Measurements from ENCODE around the gene MRPL4. TPM values are rescaled to one million over a fixed set of nuclear protein-coding genes. Genes with fewer than 3 reads are reported as not detected.

MRPL4 gene
- total and polyA plus RNA-seq, 7 donors = 54.9 to 191 (median 78.1) TPM

DNA sequence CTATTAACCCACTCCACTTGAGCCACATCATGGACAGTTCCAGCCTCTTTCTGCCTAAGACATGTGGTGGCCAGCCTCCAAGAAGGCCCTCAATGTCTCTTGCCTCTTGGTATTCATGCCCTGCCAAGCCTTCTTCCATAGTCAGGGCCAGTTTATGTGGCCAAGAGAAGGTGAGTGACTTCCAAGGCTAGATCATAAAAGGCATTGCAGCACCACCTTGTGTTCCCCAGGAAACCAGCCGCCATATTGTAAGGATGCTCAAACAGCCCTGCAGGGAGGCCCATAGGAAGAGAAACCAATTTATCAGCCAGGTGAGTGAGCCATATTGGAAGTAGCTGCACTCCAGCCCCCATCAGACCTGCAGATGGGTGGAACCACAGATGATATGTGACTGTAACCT, 45.0 kb upstream of the MRPL4 start:
- H3K27ac ChIP-seq = no peak overlapping the region
- intact Hi-C loops (cut with DNase I) = no loop called here
- TF ChIP-seq CTCF (IDR thresholded peaks at IDR 0.05) = no peak

DNA sequence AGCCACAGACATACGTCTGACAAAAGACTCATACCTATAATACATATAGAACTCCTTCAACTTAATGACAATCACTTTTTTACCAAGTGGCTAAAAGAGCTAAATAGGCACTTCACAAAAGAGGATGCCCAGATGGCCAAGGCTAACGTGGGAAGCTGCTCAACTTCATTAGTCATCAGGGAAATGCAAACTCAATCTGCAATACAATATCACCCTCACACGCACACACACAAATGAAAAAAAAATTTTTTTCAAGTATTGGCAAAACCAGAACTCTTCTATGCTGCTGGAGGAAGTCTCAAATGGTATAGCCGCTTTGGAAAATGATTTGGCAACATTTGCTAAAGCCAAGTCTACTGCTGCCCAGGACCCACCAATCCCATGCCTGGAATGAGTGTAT, 42.7 kb upstream of the MRPL4 start:
- no peak for TF ChIP-seq CTCF (IDR thresholded peaks at IDR 0.05)
- H3K27ac ChIP-seq = no peak overlapping the region
- no peak for DNase-seq
- no peaks in the 10 kb centered on the region for H3K4me1 ChIP-seq
- H3K4me3 ChIP-seq = no peak overlapping the region
- H3K36me3 ChIP-seq (ENCODE audit: insufficient read depth in 1 of 2, low read depth in 1 of 2) = no peaks in the 10 kb centered on the region
- no peaks in the 10 kb centered on the region for H3K9me3 ChIP-seq
- WGBS, 3 donors = 59 to 70% (median 60%) methylated on average over 4 of the region's 4 CpGs
- ATAC-seq = no peak
- intact Hi-C loops (cut with DNase I) = no loop called here
- no peaks in the 10 kb centered on the region for H3K27me3 ChIP-seq (ENCODE audit: insufficient read depth in 3 of 3, low read length in 2 of 3)

More for the DNA sequence above, 45.0 kb upstream of the MRPL4 start:
- Histone ChIP-seq H3K27me3 (ENCODE audit: insufficient read depth in 3 of 3, low read length in 2 of 3) (no peaks in the 10 kb centered on the region), H3K4me3 (no peak overlapping the region), H3K36me3 (ENCODE audit: insufficient read depth in 1 of 2, low read depth in 1 of 2) (no peaks in the 10 kb centered on the region), H3K9me3 (no peaks in the 10 kb centered on the region), H3K4me1 (no peaks in the 10 kb centered on the region)
- no peak for DNase-seq
- 94 to 100% (median 100%) methylated on average over 1 of the region's 1 CpG for WGBS, 3 donors
- ATAC-seq = no peak

DNA sequence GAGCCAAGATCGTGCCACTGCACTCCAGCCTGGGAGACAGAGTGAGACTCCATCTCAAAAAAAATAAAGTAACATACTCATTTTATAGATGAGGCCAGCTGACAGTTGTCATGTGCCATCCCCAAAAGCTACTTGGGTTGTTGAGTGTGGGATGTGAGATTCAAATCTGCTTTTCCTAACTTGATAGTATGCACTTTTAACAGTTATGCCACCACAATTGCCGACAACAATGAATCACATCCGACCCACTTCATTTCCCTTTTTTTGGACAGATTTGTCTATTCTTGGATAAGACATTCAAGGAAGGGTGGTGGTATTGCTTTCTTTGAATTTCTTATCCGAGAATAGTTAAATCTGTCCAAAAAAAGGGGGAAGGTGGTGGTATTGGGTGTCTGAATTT, 41.0 kb upstream of the MRPL4 start:
- Histone ChIP-seq H3K4me1 (no peaks in the 10 kb centered on the region), H3K27me3 (ENCODE audit: insufficient read depth in 3 of 3, low read length in 2 of 3) (no peaks in the 10 kb centered on the region), H3K36me3 (ENCODE audit: insufficient read depth in 1 of 2, low read depth in 1 of 2) (no peaks in the 10 kb centered on the region), H3K4me3 (no peak overlapping the region), H3K9me3 (no peaks in the 10 kb centered on the region), H3K27ac (no peak overlapping the region)
- WGBS, 3 donors = 81 to 86% (median 85%) methylated on average over 4 of the region's 4 CpGs
- ATAC-seq (no peak), DNase-seq (no peak)
- intact Hi-C loops (cut with DNase I) = no loop called here
- TF ChIP-seq CTCF (IDR thresholded peaks at IDR 0.05) = no peak

GRCh38 chr19:10211691-10212090, 40.3 kb upstream of the MRPL4 start:
- TF ChIP-seq CTCF (IDR thresholded peaks at IDR 0.05) = no peak
- Histone ChIP-seq H3K36me3 (ENCODE audit: insufficient read depth in 1 of 2, low read depth in 1 of 2) (no peaks in the 10 kb centered on the region), H3K4me1 (no peaks in the 10 kb centered on the region), H3K4me3 (no peak overlapping the region), H3K27ac (no peak overlapping the region), H3K9me3 (no peaks in the 10 kb centered on the region), H3K27me3 (ENCODE audit: insufficient read depth in 3 of 3, low read length in 2 of 3) (no peaks in the 10 kb centered on the region)
- DNase-seq (no peak), ATAC-seq (no peak)
- WGBS, 3 donors = 78 to 85% (median 79%) methylated on average over 6 of the region's 6 CpGs
- intact Hi-C loops (cut with DNase I) = no loop called here

DNA sequence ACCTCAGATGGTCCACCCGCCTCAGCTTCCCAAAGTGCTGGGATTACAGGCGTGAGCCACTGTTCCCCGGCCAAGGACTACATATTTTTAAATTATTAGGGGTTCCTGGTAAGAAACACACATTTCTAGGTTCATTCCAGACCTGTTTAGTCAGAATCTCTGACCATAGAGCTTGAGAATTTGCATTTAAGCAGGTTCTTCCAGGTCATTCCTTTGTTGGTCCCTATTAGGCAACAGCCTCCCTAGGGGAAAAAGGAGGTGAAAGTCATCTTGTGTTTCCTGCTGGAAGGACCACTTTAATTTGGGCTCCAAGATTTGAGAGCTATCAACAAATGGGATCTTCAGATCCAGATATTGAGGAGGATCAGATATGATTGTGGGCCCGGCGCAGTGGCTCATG, 37.2 kb upstream of the MRPL4 start:
- no peak overlapping the region for H3K4me3 ChIP-seq
- DNase-seq = no peak
- no peak for TF ChIP-seq CTCF (IDR thresholded peaks at IDR 0.05)
- H3K9me3 ChIP-seq = no peaks in the 10 kb centered on the region
- 87 to 94% (median 89%) methylated on average over 5 of the region's 5 CpGs for WGBS, 3 donors
- H3K27ac ChIP-seq = no peak overlapping the region
- no peak for ATAC-seq
- H3K27me3 ChIP-seq (ENCODE audit: insufficient read depth in 3 of 3, low read length in 2 of 3) = no peaks in the 10 kb centered on the region
- intact Hi-C loops (cut with DNase I) = no loop called here
- no peaks in the 10 kb centered on the region for H3K36me3 ChIP-seq (ENCODE audit: insufficient read depth in 1 of 2, low read depth in 1 of 2)
- H3K4me1 ChIP-seq = no peaks in the 10 kb centered on the region

All from psoas muscle (tissue), 8 donors.